T-helper 1 cell treated with Interleukin-12 subunit alpha and Interleukin-12 subunit beta and Interleukin-4 antibody, amounts not matched to agents 30 μg/mL and 1 μg/mL, for 36 hours (primary cell): ENCODE data around the gene NCK2.

Experiments
- H3K27ac Mint-ChIP-seq: one replicate; pipeline ENCODE4 v1.8.0; 2021; ENCODE audit warnings: mild to moderate bottlenecking, mixed read lengths
- H3K27me3 Mint-ChIP-seq: one replicate; pipeline ENCODE4 v1.8.0; 2021; ENCODE audit warnings: low read depth, mixed read lengths
- H3K36me3 Mint-ChIP-seq: one replicate; pipeline ENCODE4 v1.8.0; 2021; ENCODE audit warnings: low read depth, mixed read lengths
- H3K4me1 Mint-ChIP-seq: one replicate; pipeline ENCODE4 v1.8.0; 2021; ENCODE audit warnings: low read depth, mixed read lengths
- H3K4me3 Mint-ChIP-seq: one replicate; pipeline ENCODE4 v1.8.0; 2021; ENCODE audit warnings: mild to moderate bottlenecking, moderate library complexity, mixed read lengths
- H3K9me3 Mint-ChIP-seq: one replicate; pipeline ENCODE4 v1.8.0; 2021; ENCODE audit warnings: mixed read lengths

NCK2 gene

GRCh38 chr2:105880637-105881036 lies 135.9 kb downstream of the NCK2 start:
- Mint-ChIP-seq H3K4me1 (peaks cover 45% of the 10 kb centered on the region), H3K4me3 (no peak overlapping the region), H3K9me3 (no peaks in the 10 kb centered on the region), H3K36me3 (peaks cover 35% of the 10 kb centered on the region), H3K27me3 (no peaks in the 10 kb centered on the region), H3K27ac (no peak overlapping the region)

- Mint-ChIP-seq H3K4me3 (no peak overlapping the region), H3K4me1 (peaks cover 45% of the 10 kb centered on the region), H3K27me3 (no peaks in the 10 kb centered on the region), H3K9me3 (no peaks in the 10 kb centered on the region), H3K36me3 (peaks cover 40% of the 10 kb centered on the region), H3K27ac (no peak overlapping the region)
These were observed 136.8 kb downstream of the NCK2 start for GRCh38 chr2:105881286-105882136.

GRCh38 chr2:105882341-105882740 lies 137.6 kb downstream of the NCK2 start:
- H3K9me3 Mint-ChIP-seq = peaks cover 2% of the 10 kb centered on the region
- no peak overlapping the region for H3K27ac Mint-ChIP-seq
- H3K4me1 Mint-ChIP-seq = peaks cover 46% of the 10 kb centered on the region
- H3K36me3 Mint-ChIP-seq = peaks cover 47% of the 10 kb centered on the region
- no peak overlapping the region for H3K4me3 Mint-ChIP-seq
- no peaks in the 10 kb centered on the region for H3K27me3 Mint-ChIP-seq

- H3K36me3 Mint-ChIP-seq = peaks cover 52% of the 10 kb centered on the region
- H3K4me1 Mint-ChIP-seq = peaks cover 42% of the 10 kb centered on the region
These were observed 138.3 kb downstream of the NCK2 start for GRCh38 chr2:105882920-105883435.

GRCh38 chr2:105883911-105884694 lies 139.4 kb downstream of the NCK2 start:
- H3K36me3 Mint-ChIP-seq = peaks cover 52% of the 10 kb centered on the region
- no peak overlapping the region for H3K27ac Mint-ChIP-seq
- H3K4me1 Mint-ChIP-seq = peaks cover 40% of the 10 kb centered on the region

More at GRCh38 chr2:105882920-105883435, 138.3 kb downstream of the NCK2 start:
- Mint-ChIP-seq H3K27me3 (no peaks in the 10 kb centered on the region), H3K9me3 (peaks cover 7% of the 10 kb centered on the region), H3K4me3 (no peak overlapping the region), H3K27ac (no peak overlapping the region)

GRCh38 chr2:105885456-105885855 lies 140.7 kb downstream of the NCK2 start:
- Mint-ChIP-seq H3K27me3 (no peaks in the 10 kb centered on the region), H3K9me3 (peaks cover 17% of the 10 kb centered on the region), H3K27ac (peak overlapping the region; percentile 61), H3K4me1 (peaks cover 42% of the 10 kb centered on the region), H3K4me3 (no peak overlapping the region), H3K36me3 (peaks cover 56% of the 10 kb centered on the region)

More at GRCh38 chr2:105883911-105884694, 139.4 kb downstream of the NCK2 start:
- no peaks in the 10 kb centered on the region for H3K27me3 Mint-ChIP-seq
- H3K4me3 Mint-ChIP-seq = no peak overlapping the region
- peaks cover 17% of the 10 kb centered on the region for H3K9me3 Mint-ChIP-seq

GRCh38 chr2:105886029-105886454 lies 141.3 kb downstream of the NCK2 start:
- H3K4me1 Mint-ChIP-seq = peaks cover 42% of the 10 kb centered on the region
- peaks cover 59% of the 10 kb centered on the region for H3K36me3 Mint-ChIP-seq
- H3K27me3 Mint-ChIP-seq = no peaks in the 10 kb centered on the region
- H3K27ac Mint-ChIP-seq = peak overlapping the region; percentile 61
- peaks cover 17% of the 10 kb centered on the region for H3K9me3 Mint-ChIP-seq
- no peak overlapping the region for H3K4me3 Mint-ChIP-seq

- Mint-ChIP-seq H3K27ac (no peak overlapping the region), H3K4me3 (no peak overlapping the region), H3K27me3 (no peaks in the 10 kb centered on the region), H3K9me3 (peaks cover 17% of the 10 kb centered on the region), H3K4me1 (peaks cover 44% of the 10 kb centered on the region), H3K36me3 (peaks cover 58% of the 10 kb centered on the region)
These were observed 142.0 kb downstream of the NCK2 start for GRCh38 chr2:105886687-105887086.

- H3K4me3 Mint-ChIP-seq = no peak overlapping the region
These were observed 142.5 kb downstream of the NCK2 start for GRCh38 chr2:105887256-105887655.

GRCh38 chr2:105888625-105889024 lies 143.9 kb downstream of the NCK2 start:
- H3K36me3 Mint-ChIP-seq = peaks cover 52% of the 10 kb centered on the region
- peaks cover 39% of the 10 kb centered on the region for H3K4me1 Mint-ChIP-seq
- no peaks in the 10 kb centered on the region for H3K27me3 Mint-ChIP-seq
- no peak overlapping the region for H3K4me3 Mint-ChIP-seq
- peaks cover 17% of the 10 kb centered on the region for H3K9me3 Mint-ChIP-seq
- H3K27ac Mint-ChIP-seq = no peak overlapping the region

More at GRCh38 chr2:105887256-105887655, 142.5 kb downstream of the NCK2 start:
- Mint-ChIP-seq H3K9me3 (peaks cover 17% of the 10 kb centered on the region), H3K36me3 (peaks cover 52% of the 10 kb centered on the region), H3K27ac (peak overlapping the region; percentile 29), H3K4me1 (peaks cover 41% of the 10 kb centered on the region), H3K27me3 (no peaks in the 10 kb centered on the region)

- Mint-ChIP-seq H3K4me3 (no peak overlapping the region), H3K9me3 (peaks cover 17% of the 10 kb centered on the region), H3K36me3 (peaks cover 56% of the 10 kb centered on the region), H3K27ac (no peak overlapping the region), H3K4me1 (peaks cover 35% of the 10 kb centered on the region), H3K27me3 (no peaks in the 10 kb centered on the region)
These were observed 144.3 kb downstream of the NCK2 start for GRCh38 chr2:105889046-105889445.

GRCh38 chr2:105890111-105890510 lies 145.4 kb downstream of the NCK2 start:
- no peaks in the 10 kb centered on the region for H3K27me3 Mint-ChIP-seq
- peaks cover 29% of the 10 kb centered on the region for H3K4me1 Mint-ChIP-seq
- H3K36me3 Mint-ChIP-seq = peaks cover 59% of the 10 kb centered on the region
- H3K4me3 Mint-ChIP-seq = no peak overlapping the region
- H3K9me3 Mint-ChIP-seq = peaks cover 17% of the 10 kb centered on the region
- H3K27ac Mint-ChIP-seq = no peak overlapping the region

GRCh38 chr2:105890856-105891255 lies 146.1 kb downstream of the NCK2 start:
- peaks cover 26% of the 10 kb centered on the region for H3K4me1 Mint-ChIP-seq
- H3K27ac Mint-ChIP-seq = no peak overlapping the region
- H3K9me3 Mint-ChIP-seq = peaks cover 17% of the 10 kb centered on the region
- no peaks in the 10 kb centered on the region for H3K27me3 Mint-ChIP-seq
- no peak overlapping the region for H3K4me3 Mint-ChIP-seq
- H3K36me3 Mint-ChIP-seq = peaks cover 63% of the 10 kb centered on the region
